Neural crest cell (in vitro differentiated cells): ENCODE data around the gene E2F8. TPM values are rescaled to one million over a fixed set of nuclear protein-coding genes. Genes with fewer than 3 reads are reported as not detected.

ENCODE experiments used
- DNase-seq: peaks from one replicate; pipeline ENCODE4 v3.0.0; 2021; ENCODE audit warnings: low read depth, mixed read lengths, low spot score
- H3K27ac Mint-ChIP-seq: one replicate; pipeline ENCODE4 v1.8.0; 2021; ENCODE audit warnings: mild to moderate bottlenecking, mixed read lengths; ENCODE audit not compliant: unreplicated experiment
- H3K27me3 Mint-ChIP-seq: 2 replicates; pipeline ENCODE4 v1.8.0; 2021; ENCODE audit warnings: low read depth, mild to moderate bottlenecking, mixed read lengths
- H3K36me3 Mint-ChIP-seq: 2 replicates; pipeline ENCODE4 v1.8.0; 2021; ENCODE audit warnings: low read depth, mild to moderate bottlenecking, mixed read lengths
- H3K4me1 Mint-ChIP-seq: 2 replicates; pipeline ENCODE4 v1.8.0; 2021; ENCODE audit warnings: mixed read lengths
- H3K4me3 Mint-ChIP-seq: one replicate; pipeline ENCODE4 v1.8.0; 2021; ENCODE audit warnings: mild to moderate bottlenecking, mixed read lengths
- H3K9me3 Mint-ChIP-seq: 2 replicates; pipeline ENCODE4 v1.8.0; 2021; ENCODE audit warnings: mixed read lengths
- CTCF ChIP-seq: fragments of 200-600 bp; sonication (generic); conservative IDR thresholded peaks from 2 replicates; pipeline ENCODE4 v1.5.0; 2021; ENCODE audit warnings: antibody characterized with exemption, mild to moderate bottlenecking
- total RNA-seq: library from RNA; stranded (reverse); gene quantifications from 2 replicates; pipeline ENCODE4 v1.2.1, GENCODE V29; 2021

E2F8 gene
- total RNA-seq, 1 donor from 2014 or later = 11.5 TPM

GRCh38 chr11:19176629-19177186 lies 64.0 kb downstream of the E2F8 start:
- TF ChIP-seq CTCF = no peak
- Mint-ChIP-seq H3K36me3 (peaks cover 32% of the 10 kb centered on the region), H3K27ac (no peak overlapping the region), H3K27me3 (peaks cover 25% of the 10 kb centered on the region), H3K4me3 (no peak overlapping the region), H3K9me3 (peaks cover 2% of the 10 kb centered on the region), H3K4me1 (no peaks in the 10 kb centered on the region)
- no peak for DNase-seq

Other genes with a start within 250 kb of the E2F8 start
- not detected in 2 replicates for gene MRGPRX2, start 180.2 kb downstream of the E2F8 start, total RNA-seq
- gene ZDHHC13, start 123.8 kb downstream of the E2F8 start, total RNA-seq = 18.5 and 19.8 TPM in 2 replicates
- not detected in 2 replicates for gene CSRP3, start 39.0 kb downstream of the E2F8 start, total RNA-seq